CD4-positive, alpha-beta T cell treated with Interleukin-2 at 100 ng/mL for 4 hours (primary cell): Measurements from ENCODE around the gene KLRF1.
A peak's percentile ranks its signal among the peaks of the same experiment; 100 is the strongest.

Experiments
- DNase-seq: peaks from one replicate; pipeline ENCODE4 v3.0.0-alpha.2; 2020; ENCODE audit warnings: low spot score

The KLRF1 gene

DNA sequence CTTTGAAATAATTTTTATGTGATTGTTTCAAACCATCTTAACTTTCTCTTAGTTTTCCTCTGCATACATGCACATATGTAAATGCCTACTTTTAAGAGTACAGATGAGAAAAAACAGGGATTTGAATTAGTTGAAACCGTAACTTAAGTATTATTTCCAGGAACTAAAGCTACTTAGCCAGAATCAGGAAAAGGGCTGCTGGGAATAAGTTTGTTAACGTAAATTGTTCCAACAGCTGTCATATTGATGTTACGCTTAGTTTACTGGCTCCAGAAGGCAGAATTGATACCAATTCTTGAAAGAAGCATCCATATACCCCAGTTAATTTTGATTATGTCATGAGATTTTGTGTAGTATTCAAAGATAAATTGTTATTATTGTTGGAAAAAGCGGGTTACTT, 17.9 kb upstream of the KLRF1 start:
- DNase-seq, result no peak

DNA sequence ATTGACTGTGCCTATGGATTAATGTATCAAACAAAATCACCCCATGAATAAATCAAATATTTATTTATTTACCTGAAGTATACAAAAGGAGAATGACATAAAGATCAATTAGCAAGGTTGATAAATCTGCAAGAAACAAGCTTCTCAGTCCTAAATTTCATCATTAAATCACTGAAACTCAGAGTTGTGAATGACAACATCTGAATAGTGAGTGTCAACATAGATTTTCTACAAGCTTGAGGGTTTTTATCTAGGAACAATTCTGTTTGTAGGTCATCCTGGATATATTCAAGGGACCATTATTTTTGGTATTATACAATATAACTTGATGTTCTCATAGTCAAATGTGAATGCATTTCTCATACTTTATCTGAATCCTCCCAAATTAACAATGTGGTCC, 17.4 kb upstream of the KLRF1 start:
- DNase-seq, result no peak

GRCh38 chr12:9810671-9811070, 16.6 kb upstream of the KLRF1 start:
- DNase-seq, result no peak

DNA sequence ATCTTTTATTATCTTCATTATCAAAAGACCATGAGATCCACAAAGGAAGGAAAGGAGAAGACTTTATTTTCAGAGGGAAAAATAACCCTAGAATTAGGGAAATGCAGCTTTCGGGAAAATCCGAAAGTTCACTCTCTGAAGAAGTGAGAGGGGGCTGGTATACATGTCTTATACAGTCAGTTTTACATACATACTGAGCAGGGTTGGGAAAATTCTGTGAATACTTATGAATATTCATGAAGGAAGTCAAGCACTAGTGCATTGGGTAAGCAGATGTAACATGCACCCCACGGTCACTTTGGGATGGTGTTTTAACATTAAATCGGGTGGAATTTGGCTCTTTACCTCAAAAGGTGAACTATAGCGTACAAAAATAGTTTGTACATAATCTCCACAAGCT, 15.7 kb upstream of the KLRF1 start:
- no peak for DNase-seq

- peak; percentile 94 for DNase-seq
Observed at GRCh38 chr12:9813821-9814798, 13.2 kb upstream of the KLRF1 start.

- DNase-seq, result no peak
Observed at GRCh38 chr12:9820281-9820930, 6.9 kb upstream of the KLRF1 start.

DNA sequence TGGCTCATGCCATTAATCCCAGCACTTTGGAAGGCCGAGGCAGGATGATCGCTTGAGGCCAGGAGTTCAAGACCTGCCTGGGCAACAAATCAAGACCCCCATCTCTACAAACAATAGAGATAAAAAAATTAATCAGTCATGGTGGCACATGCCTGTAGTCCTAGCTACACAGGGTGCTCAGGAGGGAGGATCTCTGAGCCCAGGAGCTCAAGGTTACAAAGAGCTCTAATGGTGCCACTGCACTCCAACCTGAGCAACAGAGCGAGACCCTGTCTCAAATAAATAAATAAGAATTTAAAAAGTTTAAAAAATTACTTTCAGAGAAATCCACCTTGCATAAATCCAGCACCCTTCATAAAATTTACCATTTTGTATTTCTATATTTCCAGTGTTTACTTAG, 2.2 kb downstream of the KLRF1 start:
- no peak for DNase-seq

DNA sequence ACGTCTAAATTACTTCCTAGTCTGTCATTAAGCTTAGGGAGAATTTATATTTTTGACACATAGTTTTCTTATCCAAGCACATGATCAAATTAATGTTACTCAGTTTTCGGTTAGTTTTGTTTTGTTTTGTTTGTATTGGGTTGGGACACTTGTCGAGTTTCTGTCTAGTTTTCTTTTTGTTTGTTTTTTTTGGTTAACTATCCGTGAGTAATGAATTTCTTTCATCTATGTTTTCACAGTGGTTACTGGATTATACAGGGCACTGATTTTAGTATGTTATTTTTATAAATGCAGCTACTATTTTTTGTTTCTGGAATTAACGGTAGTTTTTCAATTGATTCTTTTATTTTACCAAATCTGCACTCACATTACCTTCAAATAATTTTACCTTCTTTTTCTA, 2.7 kb downstream of the KLRF1 start:
- DNase-seq, result no peak

GRCh38 chr12:9831720-9832119, 4.4 kb downstream of the KLRF1 start:
- no peak for DNase-seq

GRCh38 chr12:9843407-9843806, 16.1 kb downstream of the KLRF1 start:
- DNase-seq, result no peak

- DNase-seq, result no peak
Observed at GRCh38 chr12:9848899-9849298, 21.6 kb downstream of the KLRF1 start.

DNA sequence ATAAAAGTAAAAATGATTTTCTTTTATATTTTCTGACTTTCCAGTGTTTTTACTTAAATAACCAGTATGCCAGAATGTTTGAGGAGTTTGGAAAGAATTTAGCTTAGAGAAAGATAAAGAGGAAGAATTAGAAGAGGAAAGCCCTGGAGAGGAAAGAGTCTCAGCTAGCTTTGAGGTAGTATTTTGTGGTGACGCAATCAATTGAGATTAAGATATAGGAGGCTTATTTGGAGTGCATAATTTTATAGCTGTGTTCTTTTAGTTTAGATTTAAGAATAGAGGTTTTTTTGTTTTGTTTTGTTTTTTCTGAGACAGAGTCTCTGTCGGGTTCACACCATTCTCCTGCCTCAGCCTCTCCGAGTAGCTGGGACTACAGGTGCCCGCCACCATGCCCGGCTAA, 23.8 kb downstream of the KLRF1 start:
- DNase-seq, result no peak

GRCh38 chr12:9851927-9852326, 24.6 kb downstream of the KLRF1 start:
- DNase-seq, result no peak

- no peak for DNase-seq
Observed at GRCh38 chr12:9856151-9856550, 28.9 kb downstream of the KLRF1 start.

DNA sequence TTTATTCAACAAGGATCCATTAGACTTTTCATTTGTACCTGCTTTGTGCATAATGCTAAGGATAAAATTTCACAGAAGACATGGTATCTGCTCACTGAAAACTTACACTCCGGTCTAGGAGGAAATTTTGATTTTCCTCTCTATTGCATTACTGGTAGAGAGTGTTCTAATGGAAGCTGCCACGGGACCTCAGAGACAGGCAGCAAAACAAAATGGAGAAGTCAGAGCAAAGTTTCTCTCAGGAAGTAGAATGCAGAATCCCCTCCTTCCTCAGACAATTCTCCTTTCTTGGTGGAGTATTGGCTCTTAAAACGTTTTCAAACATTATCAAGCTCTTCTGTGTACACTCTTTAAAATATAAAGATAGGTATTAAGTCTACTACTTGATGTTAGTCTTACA, 29.6 kb downstream of the KLRF1 start:
- DNase-seq, result no peak

DNA sequence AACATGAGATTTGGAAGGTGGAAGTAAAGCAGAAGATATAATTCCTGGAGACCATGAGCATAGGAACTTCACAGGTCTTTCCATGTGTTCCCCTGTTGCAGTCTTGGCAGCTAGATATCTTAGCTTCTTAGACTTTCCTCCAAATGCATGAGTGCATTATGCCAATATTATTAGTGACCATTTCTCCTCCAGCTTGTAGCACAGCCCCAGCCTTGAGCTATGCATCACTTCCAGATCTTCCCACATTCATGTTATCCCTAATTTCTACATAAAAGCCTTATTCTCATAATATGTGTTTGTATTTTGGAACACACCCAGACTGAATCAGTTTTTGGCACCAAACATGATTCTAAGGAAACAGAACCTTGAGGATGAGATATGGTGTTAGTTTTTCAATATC, 30.9 kb downstream of the KLRF1 start:
- no peak for DNase-seq

DNA sequence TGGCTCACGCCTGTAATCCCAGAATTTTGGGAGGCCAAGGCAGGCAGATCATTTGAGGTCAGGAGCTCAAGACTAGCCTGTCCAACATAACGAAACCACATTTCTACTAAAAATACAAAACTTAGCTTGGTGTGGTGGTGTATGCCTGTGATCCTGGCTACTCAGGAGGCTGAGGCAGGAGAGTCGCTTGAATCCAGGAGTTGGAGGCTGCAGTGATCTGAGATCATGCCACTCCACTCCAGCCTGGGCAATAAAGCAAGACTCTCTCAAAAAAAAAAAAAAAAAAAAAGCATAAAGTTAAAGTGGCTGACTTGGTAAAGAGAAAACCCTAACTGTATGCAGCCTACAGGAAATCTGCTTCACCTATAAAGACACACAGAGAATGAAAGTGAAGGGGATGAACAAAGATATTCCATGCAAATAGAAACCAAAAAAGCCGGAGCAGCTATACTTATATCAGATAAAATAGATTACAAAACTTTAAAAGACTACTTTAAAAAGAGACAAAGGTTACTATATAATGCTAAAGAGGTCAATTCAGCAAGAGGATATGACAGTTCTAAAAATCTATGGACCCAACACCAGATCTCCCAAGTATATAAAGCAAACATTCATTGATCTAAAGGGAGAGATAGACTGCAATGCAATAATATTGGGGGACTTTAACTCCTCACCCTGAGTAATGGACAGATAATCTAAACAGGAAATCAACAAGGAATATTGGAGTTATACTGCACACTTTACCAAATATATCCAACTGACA, 37.8 kb downstream of the KLRF1 start:
- DNase-seq, result no peak

DNA sequence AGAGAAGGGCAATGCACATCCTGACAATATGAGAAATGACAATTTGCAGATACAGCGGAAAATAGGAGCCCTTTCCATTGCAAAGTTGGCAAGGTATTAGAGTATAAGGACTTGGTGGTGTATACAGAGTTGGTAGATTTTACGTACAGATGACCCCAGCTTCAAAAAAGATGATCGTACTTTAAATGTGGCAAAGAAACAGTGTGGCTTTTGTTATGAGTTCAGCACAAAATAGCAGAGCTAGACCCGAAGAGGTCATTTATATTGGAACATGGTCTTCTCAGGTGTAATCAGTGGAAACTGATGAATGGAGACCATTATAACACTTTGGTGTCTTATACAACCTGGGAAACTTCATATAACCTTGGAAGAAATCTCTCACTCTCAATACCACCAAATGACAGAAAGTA, 39.6 kb downstream of the KLRF1 start:
- DNase-seq, result no peak

DNA sequence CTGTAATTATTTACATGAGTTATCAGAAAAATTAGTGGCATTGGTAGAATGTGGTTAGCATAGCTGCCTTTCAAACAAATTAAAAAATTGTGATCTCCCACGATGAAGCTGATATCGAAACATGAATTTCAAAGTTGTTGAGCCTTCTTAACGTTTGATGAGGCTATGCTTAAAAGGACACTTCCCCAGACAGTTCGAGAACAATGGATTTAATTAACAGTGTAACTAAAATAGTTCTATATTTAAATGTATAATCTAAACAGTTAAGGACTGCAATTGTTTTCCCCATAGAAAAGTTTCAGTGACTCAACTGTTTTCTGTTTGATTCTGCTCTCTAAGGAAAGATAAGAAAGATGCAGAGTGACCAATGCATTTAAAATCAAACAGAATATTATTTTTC, 40.2 kb downstream of the KLRF1 start:
- peak; percentile 22 for DNase-seq

GRCh38 chr12:9868311-9868801, 41.1 kb downstream of the KLRF1 start:
- peak; percentile 34 for DNase-seq

DNA sequence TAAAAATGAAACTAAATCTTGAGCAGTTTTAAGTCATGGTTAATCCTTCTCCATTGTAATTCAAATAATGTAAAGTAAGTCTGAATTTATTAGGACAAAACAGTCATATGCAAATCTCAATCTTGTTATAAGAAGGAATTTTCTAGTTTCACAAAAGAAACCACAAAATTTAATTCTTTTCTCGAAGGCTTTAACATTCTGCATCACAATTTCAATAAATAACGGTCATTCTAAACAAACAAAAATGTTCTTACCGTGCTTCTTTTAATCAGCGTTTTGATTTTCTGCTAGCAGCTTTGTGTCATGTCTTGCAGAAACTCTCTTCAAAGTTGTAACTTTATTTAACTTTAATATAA, 41.6 kb downstream of the KLRF1 start:
- DNase-seq, result no peak

GRCh38 chr12:9869307-9870161, 42.3 kb downstream of the KLRF1 start, which contains the start of gene CLEC2B:
Gene CLEC2B (minus strand): TSS chr12:9869354.
- DNase-seq, result peak; percentile 72
